HEK293T (cell line): ENCODE results near the gene LRRC4C.

Experiments used
- ARNT ChIP-seq: fragments of 450-650 bp; IDR thresholded peaks from 2 replicates; pipeline ENCODE4 v1.6.1; 2017; ENCODE audit warnings: mild to moderate bottlenecking
- BHLHE40 ChIP-seq: fragments of 450-650 bp; IDR thresholded peaks from 2 replicates; pipeline ENCODE4 v1.6.1; 2016; ENCODE audit warnings: mild to moderate bottlenecking, moderate library complexity, borderline replicate concordance
- ELF4 ChIP-seq: fragments of 450-650 bp; IDR thresholded peaks from 2 replicates; pipeline ENCODE4 v1.6.1; 2017; ENCODE audit warnings: antibody characterized with exemption
- FOXA1 ChIP-seq: fragments of 450-650 bp; IDR thresholded peaks from 2 replicates; pipeline ENCODE4 v1.6.1; 2016; ENCODE audit warnings: mild to moderate bottlenecking
- FOXK2 ChIP-seq: fragments of 450-650 bp; IDR thresholded peaks from 2 replicates; pipeline ENCODE4 v1.6.1; 2016; ENCODE audit warnings: mild to moderate bottlenecking
- FOXM1 ChIP-seq: fragments of 450-650 bp; IDR thresholded peaks from 2 replicates; pipeline ENCODE4 v1.6.1; 2017; ENCODE audit warnings: mild to moderate bottlenecking, borderline replicate concordance
- HDGF ChIP-seq: fragments of 450-650 bp; IDR thresholded peaks from 2 replicates; pipeline ENCODE4 v1.6.1; 2017; ENCODE audit warnings: antibody characterized with exemption, borderline replicate concordance
- L3MBTL2 ChIP-seq: fragments of 450-650 bp; conservative IDR thresholded peaks from 2 replicates; pipeline ENCODE4 v1.6.1; 2016; ENCODE audit warnings: mild to moderate bottlenecking
- LEF1 ChIP-seq: fragments of 450-650 bp; IDR thresholded peaks from 2 replicates; pipeline ENCODE4 v1.6.1; 2017; ENCODE audit warnings: mild to moderate bottlenecking, borderline replicate concordance
- NFRKB ChIP-seq: fragments of 450-650 bp; IDR thresholded peaks from 2 replicates; pipeline ENCODE4 v1.6.1; 2016; ENCODE audit warnings: mild to moderate bottlenecking, moderate library complexity
- PKNOX1 ChIP-seq: fragments of 450-650 bp; IDR thresholded peaks from 2 replicates; pipeline ENCODE4 v1.6.1; 2016
- SP1 ChIP-seq: fragments of 450-650 bp; IDR thresholded peaks from 2 replicates; pipeline ENCODE4 v1.6.1; 2017
- SUZ12 ChIP-seq: fragments of 450-650 bp; IDR thresholded peaks from 2 replicates; pipeline ENCODE4 v1.6.1; 2016; ENCODE audit warnings: mild to moderate bottlenecking
- TARDBP ChIP-seq: fragments of 450-650 bp; IDR thresholded peaks from 2 replicates; pipeline ENCODE4 v1.6.1; 2016

GRCh38 chr11:40253166-40253565 is 1206.3 kb downstream of the LRRC4C start:
- TF ChIP-seq ARNT (no peak), SP1 (no peak), FOXM1 (no peak), TARDBP (no peak), FOXK2 (no peak), BHLHE40 (no peak), HDGF (no peak), ELF4 (no peak), FOXA1 (no peak), PKNOX1 (no peak), L3MBTL2 (no peak), NFRKB (no peak), SUZ12 (no peak), LEF1 (no peak)
